ENCODE data around the gene RAB41.
"Not testable (repeated sequence)": the region's sequence is repeated elsewhere in the genome, so short reads cannot be mapped to it uniquely, and the experiment has no call there.

The RAB41 gene

GRCh38 chrX:70292788-70293187 is 10.8 kb downstream of the RAB41 start:
- no peak for DNase-seq

- no peak for DNase-seq
Observed at GRCh38 chrX:70293621-70294020, 11.6 kb downstream of the RAB41 start.

GRCh38 chrX:70301716-70302115 is 19.7 kb downstream of the RAB41 start:
- DNase-seq, result no peak

- no peak for DNase-seq
Observed at GRCh38 chrX:70313503-70313902, 31.5 kb downstream of the RAB41 start.

GRCh38 chrX:70322784-70323183 is 40.8 kb downstream of the RAB41 start:
- no peak for DNase-seq

GRCh38 chrX:70323628-70324027 is 41.7 kb downstream of the RAB41 start:
- not testable (repeated sequence) for DNase-seq

GRCh38 chrX:70324326-70324725 is 42.4 kb downstream of the RAB41 start:
- no peak for DNase-seq

- no peak for DNase-seq
Observed at GRCh38 chrX:70331161-70331560, 49.2 kb downstream of the RAB41 start.

- DNase-seq, result no peak
Observed at GRCh38 chrX:70332600-70332999, 50.6 kb downstream of the RAB41 start.
